Central memory CD8-positive, alpha-beta T cell (primary cell): ENCODE results near the gene RFPL2.
"Not testable (repeated sequence)": the region's sequence is repeated elsewhere in the genome, so short reads cannot be mapped to it uniquely, and the experiment has no call there.

Experiments used
- ATAC-seq: fragments of 150-1000 bp; cut with Tn5 transposase; replicated peaks from 2 replicates; pipeline ENCODE4 v1.10.0; 2022; ENCODE audit warnings: mild to moderate bottlenecking, moderate FRiP score, moderate number of reproducible peaks; ENCODE audit not compliant: poor library complexity, severe bottlenecking; ENCODE audit errors: extremely low read depth
- DNase-seq, 2 donors: peaks; one replicate each; pipeline ENCODE4 v3.0.0; 2021; ENCODE audit warnings: low spot score in 2 of 2
- H3K27ac Mint-ChIP-seq: one replicate; pipeline ENCODE4 v1.8.0; 2022; ENCODE audit warnings: low read depth, mild to moderate bottlenecking, moderate library complexity, mixed read lengths
- H3K27me3 Mint-ChIP-seq: one replicate; pipeline ENCODE4 v1.8.0; 2022; ENCODE audit warnings: mixed read lengths
- H3K36me3 Mint-ChIP-seq: one replicate; pipeline ENCODE4 v1.8.0; 2022; ENCODE audit warnings: mild to moderate bottlenecking, moderate library complexity, mixed read lengths; ENCODE audit not compliant: insufficient read depth
- H3K4me1 Mint-ChIP-seq: one replicate; pipeline ENCODE4 v1.8.0; 2022; ENCODE audit warnings: mixed read lengths
- H3K4me3 Mint-ChIP-seq: one replicate; pipeline ENCODE4 v1.8.0; 2022; ENCODE audit warnings: mild to moderate bottlenecking, moderate library complexity, mixed read lengths
- H3K9me3 Mint-ChIP-seq: one replicate; pipeline ENCODE4 v1.8.0; 2022; ENCODE audit warnings: mixed read lengths

RFPL2 gene

DNA sequence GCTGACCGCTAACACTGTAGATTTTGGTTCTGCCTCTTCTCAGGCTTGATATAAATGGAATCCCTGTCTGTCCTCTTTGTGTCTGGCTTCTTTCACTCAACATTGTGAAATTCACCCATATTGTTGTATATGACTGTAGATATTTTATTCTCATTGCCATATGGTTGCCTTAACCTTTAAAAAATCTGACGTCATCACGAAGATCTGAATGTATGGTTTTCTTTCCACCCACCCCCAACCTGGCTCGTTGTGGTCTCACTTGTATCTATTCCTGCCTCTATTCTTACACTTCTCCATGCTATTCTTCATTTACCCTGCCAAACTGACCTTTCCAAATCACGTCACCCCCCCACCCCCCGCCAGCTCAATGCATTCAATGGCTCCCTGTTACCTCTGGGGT is 23.8 kb downstream of the RFPL2 start:
- Mint-ChIP-seq H3K9me3 (no peaks in the 10 kb centered on the region), H3K4me3 (no peak overlapping the region), H3K36me3 (no peaks in the 10 kb centered on the region), H3K27ac (no peak overlapping the region), H3K4me1 (no peaks in the 10 kb centered on the region), H3K27me3 (peaks cover 34% of the 10 kb centered on the region)
- no peak for DNase-seq
- no peak for ATAC-seq

DNA sequence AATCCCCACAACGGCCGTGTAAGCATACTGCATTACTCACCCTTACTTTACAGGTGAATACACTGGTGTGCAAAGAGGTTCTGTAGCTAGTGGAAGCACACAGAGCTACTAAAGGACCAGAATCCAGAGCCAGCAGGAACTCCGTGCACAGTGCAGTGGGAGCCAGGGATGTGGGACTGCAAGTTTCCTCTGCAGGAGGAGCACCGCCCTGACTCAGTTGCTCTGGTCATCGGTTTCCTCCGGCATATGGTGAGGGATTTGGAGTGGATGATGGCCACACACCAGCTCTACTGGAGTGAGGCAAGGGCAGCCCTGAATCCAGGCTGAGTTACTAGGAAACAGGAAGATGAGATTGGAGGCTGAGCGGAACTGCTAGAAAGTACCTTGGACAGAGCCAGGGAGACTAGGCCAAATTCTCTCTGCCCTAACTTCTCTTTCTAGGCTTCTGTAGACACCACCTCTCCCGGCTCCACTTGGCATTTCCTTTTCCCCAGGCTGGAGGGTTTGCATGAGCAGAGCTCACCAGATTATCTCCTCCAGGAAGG is 27.6 kb downstream of the RFPL2 start:
- no peak overlapping the region for H3K27ac Mint-ChIP-seq
- H3K4me3 Mint-ChIP-seq = no peak overlapping the region
- peaks cover 51% of the 10 kb centered on the region for H3K27me3 Mint-ChIP-seq
- DNase-seq (no peak), ATAC-seq (no peak)
- H3K36me3 Mint-ChIP-seq = no peaks in the 10 kb centered on the region
- H3K4me1 Mint-ChIP-seq = no peaks in the 10 kb centered on the region
- no peaks in the 10 kb centered on the region for H3K9me3 Mint-ChIP-seq

DNA sequence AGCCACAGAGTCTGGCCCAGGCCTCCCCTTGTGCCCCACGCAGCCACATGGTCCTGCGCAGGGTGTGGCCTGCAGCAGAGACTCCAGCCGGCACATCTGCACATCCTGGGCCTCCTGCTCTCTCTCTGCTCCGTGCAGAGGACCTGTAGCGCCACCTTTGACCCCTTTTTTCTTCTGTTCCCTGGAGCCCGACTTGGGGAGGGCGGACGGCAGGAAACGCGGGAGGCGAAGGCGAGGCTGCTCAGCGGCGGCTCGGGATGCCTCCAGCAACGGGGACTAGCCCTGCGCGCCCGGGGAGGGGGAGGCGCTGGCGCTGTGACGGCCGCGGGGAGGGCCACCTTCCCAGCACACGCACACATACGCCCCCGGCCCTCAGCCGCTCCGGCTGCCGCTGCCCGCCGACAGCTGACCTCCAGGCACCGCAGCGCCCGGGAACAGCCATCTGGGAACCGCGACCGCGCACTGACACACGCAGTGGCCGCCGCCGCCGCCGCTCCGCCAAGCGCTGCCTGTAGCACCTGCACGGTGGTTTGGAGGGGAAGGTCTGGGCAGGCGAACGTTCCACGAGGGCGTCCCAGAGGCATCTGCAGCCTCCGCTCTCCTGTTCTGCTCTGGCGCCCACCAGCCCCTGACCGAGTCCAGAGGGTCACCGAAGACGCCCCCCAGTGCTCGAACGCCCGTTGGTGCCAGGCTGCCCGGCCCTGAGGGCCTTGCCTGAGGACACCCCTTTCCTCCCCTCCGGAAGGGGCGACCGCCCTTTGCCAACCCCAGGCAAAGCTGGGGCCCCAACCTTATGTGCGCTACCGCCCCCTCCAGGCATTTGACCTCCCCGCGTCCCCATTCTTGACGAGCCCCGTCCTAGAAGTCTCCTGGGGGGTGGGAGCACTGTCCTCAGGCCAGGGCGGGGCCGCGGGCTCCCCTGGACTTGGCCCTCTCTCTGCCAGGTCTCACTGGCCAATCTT is 28.9 kb downstream of the RFPL2 start:
- Mint-ChIP-seq H3K27me3 (peaks cover 58% of the 10 kb centered on the region), H3K36me3 (no peaks in the 10 kb centered on the region), H3K9me3 (no peaks in the 10 kb centered on the region), H3K4me3 (no peak overlapping the region), H3K4me1 (no peaks in the 10 kb centered on the region), H3K27ac (no peak overlapping the region)
- ATAC-seq = no peak
- DNase-seq = no peak

DNA sequence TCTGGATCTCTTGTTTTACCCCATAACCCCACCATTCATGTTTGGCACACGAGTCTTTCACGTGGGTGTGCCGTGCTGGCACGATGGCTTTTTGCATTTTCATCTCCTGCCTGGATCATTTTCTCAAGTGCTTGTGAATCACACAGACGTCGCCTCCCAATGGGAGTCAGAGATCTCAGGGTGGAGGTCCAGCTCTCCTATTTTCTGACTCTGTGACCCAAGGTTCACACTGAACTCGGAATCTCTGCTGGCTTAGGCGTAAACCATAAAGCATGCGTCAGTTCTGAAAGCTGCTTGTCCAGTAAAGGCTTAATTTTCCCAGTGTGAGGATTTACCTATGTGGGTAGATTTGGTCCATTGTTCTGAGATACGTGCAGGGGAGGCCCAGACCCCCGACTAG is 29.8 kb downstream of the RFPL2 start:
- Mint-ChIP-seq H3K36me3 (no peaks in the 10 kb centered on the region), H3K4me1 (no peaks in the 10 kb centered on the region), H3K9me3 (no peaks in the 10 kb centered on the region), H3K27ac (no peak overlapping the region), H3K4me3 (no peak overlapping the region), H3K27me3 (peaks cover 58% of the 10 kb centered on the region)
- ATAC-seq (no peak), DNase-seq (no peak)

DNA sequence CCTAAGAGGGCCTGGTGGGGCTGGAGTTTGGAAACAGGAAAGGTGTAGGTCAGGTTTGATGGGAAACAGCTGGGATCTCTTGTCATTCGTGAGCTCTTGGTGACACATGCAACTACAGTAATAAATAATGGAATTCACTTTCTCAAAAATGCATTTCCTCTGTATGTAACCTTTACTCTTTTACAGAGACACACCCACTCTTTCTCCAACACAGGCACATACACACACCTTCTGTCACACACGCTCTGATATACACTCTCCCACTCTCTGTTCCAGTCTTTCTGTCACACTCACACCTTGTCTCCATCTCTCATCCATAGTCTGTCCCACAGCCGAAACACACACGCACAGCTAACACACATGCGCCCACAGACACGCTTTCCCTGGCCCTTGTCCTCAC is 39.2 kb downstream of the RFPL2 start:
- Mint-ChIP-seq H3K4me1 (no peaks in the 10 kb centered on the region), H3K27ac (no peak overlapping the region), H3K9me3 (no peaks in the 10 kb centered on the region), H3K4me3 (no peak overlapping the region), H3K27me3 (peaks cover 41% of the 10 kb centered on the region), H3K36me3 (no peaks in the 10 kb centered on the region)
- ATAC-seq (no peak), DNase-seq (no peak)

DNA sequence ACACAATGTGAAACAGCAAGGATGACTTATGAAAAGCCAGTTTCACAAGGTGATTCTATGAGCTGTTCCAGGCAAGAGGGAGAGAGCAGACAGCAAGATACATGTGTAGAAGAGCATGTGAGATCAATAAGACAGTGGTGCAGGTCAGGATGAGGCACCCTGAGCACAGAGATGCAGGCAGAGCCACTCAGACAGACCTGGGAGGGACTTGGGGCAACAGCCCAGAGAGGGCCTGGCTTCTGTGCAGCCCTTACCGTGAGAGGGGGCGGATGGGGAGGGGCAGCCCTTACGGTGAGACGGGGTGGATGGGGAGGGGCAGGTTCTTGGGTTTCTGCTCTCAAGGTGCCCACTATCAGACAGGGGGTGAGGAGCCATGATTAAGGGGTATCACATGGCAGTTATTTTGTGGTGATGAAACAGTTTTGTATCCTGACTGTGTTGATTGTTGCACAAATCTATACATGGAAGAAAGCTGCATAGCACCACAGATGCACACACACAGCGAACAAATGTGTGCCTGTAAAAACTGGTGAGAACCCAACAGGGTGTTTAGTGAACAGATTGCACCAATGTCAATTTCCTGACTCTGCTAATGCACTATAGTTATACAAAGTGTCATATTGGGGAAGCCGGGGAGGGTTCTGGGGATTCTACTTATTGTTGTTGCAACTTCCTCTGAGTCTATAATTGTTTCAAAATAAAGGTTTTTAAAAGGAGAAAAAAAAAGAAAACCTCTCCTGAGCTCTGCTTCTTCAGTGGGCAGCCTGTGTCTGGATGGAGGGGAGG is 40.6 kb downstream of the RFPL2 start:
- H3K27ac Mint-ChIP-seq = no peak overlapping the region
- ATAC-seq = no peak
- H3K27me3 Mint-ChIP-seq = peaks cover 41% of the 10 kb centered on the region

DNA sequence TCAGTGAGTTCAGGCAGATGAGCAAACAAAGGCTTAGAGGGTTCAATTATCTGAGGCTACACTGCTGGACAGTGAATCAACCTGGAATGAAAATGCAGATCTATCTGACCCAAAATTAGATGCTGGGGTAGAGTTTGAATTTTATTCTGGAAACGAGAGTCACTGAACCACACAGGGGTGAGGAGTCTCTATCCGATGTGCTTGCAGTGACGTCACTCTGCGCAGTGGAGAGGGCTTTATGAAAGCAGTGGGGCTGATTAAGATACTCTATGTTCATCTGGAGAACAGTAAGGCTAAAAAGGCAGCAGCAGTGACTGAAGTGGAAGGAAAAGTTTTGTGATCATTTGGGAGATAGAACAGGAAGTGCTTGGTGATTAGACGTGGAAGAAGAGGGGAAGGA is 44.5 kb downstream of the RFPL2 start:
- H3K27ac Mint-ChIP-seq, H3K36me3 Mint-ChIP-seq, ATAC-seq, H3K4me3 Mint-ChIP-seq, H3K4me1 Mint-ChIP-seq, DNase-seq, H3K9me3 Mint-ChIP-seq: not testable (repeated sequence)
- H3K27me3 Mint-ChIP-seq = peaks cover 36% of the 10 kb centered on the region

More for the DNA sequence above, 40.6 kb downstream of the RFPL2 start:
- no peak overlapping the region for H3K4me3 Mint-ChIP-seq
- no peaks in the 10 kb centered on the region for H3K36me3 Mint-ChIP-seq
- no peak for DNase-seq
- no peaks in the 10 kb centered on the region for H3K9me3 Mint-ChIP-seq
- H3K4me1 Mint-ChIP-seq = no peaks in the 10 kb centered on the region

DNA sequence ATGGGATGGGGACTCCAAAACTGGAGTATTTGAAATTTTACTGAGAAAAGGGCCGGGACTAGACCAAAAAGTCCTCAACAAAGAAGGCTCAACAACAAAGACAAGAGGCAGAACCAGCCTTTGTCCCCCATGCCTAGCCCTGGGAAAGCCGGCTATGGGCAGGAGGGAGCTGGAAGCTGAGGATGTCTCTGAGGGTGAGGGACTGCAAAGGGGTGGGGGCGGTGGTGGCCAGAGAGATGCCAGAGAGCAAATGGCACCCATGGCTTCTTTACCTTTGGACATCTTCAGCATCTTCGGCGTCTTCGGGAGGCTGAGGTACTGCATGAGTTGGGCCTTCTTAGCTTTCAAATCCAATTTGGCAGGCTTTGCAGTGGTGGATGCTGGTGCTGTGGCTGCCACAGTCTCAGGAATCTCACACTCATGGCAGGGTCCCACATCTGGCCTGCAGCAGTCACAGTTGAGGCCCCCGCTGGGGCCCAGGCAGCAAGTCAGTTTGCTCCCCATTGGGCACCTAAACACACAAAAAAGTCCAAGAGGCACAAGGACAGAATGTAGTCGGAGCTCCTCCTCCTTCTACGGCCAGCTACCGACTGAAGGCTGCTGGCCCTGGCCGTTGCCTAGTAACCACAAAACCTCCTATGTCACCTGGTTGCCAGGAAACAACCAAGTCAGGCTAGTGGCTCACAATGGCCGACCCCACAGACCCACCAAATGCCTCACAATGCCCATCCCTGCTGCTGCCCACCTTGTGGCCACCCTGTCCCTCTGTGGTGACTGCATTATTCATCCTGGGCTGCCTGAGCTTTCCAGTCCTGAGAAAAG is 46.0 kb downstream of the RFPL2 start, which contains the start of gene C22orf42:
TSS of gene C22orf42 (minus strand) at position 592 of the 822 bp plus-strand sequence. CDS start at position 504, 88 bp downstream.
- no peaks in the 10 kb centered on the region for H3K9me3 Mint-ChIP-seq
- no peak within 1 kb of the TSS for H3K27ac Mint-ChIP-seq
- ATAC-seq (no peak), DNase-seq (no peak)
- H3K4me3 Mint-ChIP-seq = no peak within 1 kb of the TSS
- H3K4me1 Mint-ChIP-seq = no peaks in the 10 kb centered on the region
- no peaks in the 10 kb centered on the region for H3K36me3 Mint-ChIP-seq
- H3K27me3 Mint-ChIP-seq = peaks cover 24% of the 10 kb centered on the region

DNA sequence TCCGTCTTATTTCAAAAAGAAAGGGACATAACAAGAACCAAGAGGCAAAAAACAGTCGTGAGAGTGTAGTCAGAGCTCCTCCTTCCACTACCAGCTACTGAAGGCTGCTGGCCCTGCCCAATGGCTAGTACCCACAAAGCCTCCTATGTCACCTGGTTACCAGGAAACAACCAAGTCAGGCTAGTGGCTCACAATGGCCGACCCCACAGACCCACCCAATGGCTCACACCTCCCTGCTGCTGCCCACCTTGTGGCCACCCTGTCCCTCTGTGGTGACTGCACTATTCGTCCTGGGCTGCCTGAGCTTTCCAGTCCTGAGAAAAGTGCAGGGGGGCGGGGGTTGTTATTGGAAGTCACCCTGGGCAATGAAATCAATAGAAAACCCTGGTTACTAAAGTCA is 47.2 kb downstream of the RFPL2 start:
- not testable (repeated sequence) for ATAC-seq, H3K27ac Mint-ChIP-seq, H3K9me3 Mint-ChIP-seq, H3K36me3 Mint-ChIP-seq, H3K4me1 Mint-ChIP-seq, H3K4me3 Mint-ChIP-seq, DNase-seq
- H3K27me3 Mint-ChIP-seq = peaks cover 20% of the 10 kb centered on the region

DNA sequence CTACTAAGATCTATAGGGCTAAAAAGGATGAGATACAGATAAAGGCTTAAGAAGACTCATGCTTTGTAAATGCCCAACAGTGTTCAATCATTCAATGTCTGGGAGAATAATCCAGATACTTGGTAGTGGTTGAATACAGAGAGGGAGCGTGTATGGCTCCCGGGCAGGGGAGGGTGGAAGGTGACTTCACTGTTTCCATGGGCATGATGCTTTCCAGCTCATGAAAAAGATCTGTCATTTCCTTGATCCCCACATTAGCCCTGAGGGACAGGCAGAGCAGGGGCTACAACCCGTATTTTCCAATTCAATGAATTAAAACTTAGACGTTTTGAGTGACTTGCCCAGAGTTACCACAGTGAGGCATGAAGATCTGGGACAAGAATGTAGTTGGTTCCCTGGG is 50.1 kb downstream of the RFPL2 start:
- H3K4me1 Mint-ChIP-seq = peaks cover 16% of the 10 kb centered on the region
- H3K27me3 Mint-ChIP-seq = peaks cover 20% of the 10 kb centered on the region
- H3K4me3 Mint-ChIP-seq, H3K9me3 Mint-ChIP-seq, DNase-seq, ATAC-seq, H3K27ac Mint-ChIP-seq, H3K36me3 Mint-ChIP-seq: not testable (repeated sequence)

DNA sequence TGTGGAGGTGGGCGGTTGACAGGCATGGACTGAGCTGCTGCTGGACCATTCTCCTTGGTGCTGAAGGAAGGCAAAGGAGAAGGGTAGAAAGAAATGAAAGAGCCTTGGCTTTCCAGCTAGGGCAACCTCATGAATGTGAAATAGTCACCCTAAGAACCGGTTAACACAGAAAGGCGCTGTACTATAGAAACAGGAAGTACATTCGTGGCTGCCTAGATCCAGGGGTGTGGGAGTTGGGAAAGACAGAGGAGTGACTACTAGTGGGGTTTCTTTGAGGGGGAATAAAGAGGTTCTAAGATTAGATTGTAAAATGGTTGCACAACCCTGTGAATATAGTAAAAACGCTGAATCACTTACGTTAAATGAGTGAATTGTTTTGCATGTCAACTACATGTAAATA is 53.2 kb downstream of the RFPL2 start:
- not testable (repeated sequence) for H3K36me3 Mint-ChIP-seq, H3K4me3 Mint-ChIP-seq, H3K27ac Mint-ChIP-seq, ATAC-seq, DNase-seq, H3K9me3 Mint-ChIP-seq
- Mint-ChIP-seq H3K27me3 (peaks cover 16% of the 10 kb centered on the region), H3K4me1 (peaks cover 16% of the 10 kb centered on the region)

DNA sequence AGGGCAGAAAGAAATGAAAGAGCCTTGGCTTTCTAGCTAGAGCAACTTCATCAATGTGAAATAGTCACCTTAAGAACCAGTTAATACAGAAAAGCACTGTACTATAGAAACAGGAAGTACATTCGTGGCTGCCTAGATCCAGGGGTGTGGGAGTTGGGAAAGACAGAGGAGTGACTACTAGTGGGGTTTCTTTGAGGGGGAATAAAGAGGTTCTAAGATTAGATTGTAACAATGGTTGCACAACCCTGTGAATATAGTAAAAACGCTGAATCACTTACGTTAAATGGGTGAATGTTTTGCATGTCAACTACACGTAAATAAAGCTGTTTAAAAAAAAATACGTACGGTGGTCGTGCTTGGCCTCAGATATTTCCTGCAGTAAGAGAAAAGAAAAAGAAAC is 54.2 kb downstream of the RFPL2 start:
- not testable (repeated sequence) for H3K4me3 Mint-ChIP-seq, H3K9me3 Mint-ChIP-seq, H3K36me3 Mint-ChIP-seq, DNase-seq, ATAC-seq, H3K27ac Mint-ChIP-seq
- Mint-ChIP-seq H3K4me1 (peaks cover 16% of the 10 kb centered on the region), H3K27me3 (peaks cover 16% of the 10 kb centered on the region)
